ENCODE data around the gene PPP1R14B. TPM values are rescaled to one million over a fixed set of nuclear protein-coding genes. Genes with fewer than 3 reads are reported as not detected.
A peak's percentile ranks its signal among the peaks of the same experiment; 100 is the strongest.

The PPP1R14B gene
- total RNA-seq, 2 donors from 2014 or later: 236 to 276 TPM

DNA sequence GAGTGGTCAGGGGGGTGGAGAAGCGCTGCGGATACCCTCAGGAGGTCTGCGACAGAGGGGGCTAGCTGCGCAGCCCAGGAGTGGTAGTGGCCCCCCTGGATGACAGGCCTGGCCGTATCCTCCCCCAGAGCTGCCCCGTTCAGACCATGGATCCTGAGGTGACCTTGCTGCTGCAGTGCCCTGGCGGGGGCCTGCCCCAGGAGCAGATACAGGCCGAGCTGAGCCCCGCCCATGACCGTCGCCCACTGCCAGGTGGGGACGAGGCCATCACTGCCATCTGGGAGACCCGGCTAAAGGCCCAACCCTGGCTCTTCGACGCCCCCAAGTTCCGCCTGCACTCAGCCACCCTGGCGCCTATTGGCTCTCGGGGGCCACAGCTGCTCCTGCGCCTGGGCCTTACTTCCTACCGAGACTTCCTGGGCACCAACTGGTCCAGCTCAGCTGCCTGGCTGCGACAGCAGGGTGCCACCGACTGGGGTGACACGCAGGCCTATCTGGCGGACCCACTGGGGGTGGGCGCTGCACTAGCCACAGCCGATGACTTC lies 20.2 kb downstream of the PPP1R14B start:
- Mint-ChIP-seq H3K27me3 (no peaks in the 10 kb centered on the region), H3K36me3 (ENCODE audit: low read depth) (peaks cover 58% of the 10 kb centered on the region), H3K27ac (peak overlapping the region; percentile 85), H3K4me1 (no peaks in the 10 kb centered on the region), H3K9me3 (no peaks in the 10 kb centered on the region), H3K4me3 (peak overlapping the region; percentile 91)
- ATAC-seq (replicated peaks): peak; percentile 66

DNA sequence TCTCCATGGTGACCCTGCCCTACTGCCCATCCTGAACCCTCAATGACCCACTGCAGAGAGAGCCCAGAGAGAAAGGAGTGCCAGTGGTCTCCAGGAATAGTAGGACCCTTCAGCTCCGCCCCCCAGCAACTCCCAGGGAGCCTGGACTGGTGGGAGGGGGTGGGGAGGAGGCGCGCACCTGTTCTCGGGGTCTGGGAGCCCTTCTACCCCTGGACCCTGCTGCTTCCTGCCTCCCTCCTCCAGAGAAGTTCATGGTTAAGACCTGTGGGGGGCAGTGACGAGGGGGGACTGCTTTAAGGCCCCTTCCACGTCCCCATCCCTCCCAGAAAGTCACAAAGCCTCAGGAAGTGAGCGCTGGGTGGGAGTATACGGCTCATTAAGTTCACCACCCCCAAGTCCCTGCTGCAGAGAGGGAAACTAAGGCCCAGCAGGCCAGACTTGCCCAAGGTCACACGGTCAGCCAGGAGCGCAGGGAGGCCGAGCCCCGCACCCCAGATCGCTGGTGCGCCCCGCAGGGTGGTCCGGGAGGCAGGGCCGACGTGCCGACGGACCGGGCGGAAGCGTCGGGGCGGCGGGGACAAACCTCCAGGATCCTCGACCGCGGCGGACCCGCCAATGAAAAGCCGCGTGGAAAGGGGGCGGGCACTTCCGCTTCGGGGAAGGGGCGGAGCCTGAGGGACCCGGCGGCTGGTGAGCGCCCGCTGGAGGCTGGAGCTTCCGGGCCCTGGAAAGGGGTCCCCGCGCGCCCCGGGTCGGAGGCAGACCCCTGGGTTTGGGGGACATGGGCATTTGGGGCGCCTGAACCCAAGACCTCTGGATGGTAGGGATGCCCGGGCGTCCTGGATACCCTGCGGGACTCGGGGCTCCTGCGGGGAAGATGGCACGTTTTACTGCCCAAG lies 20.9 kb downstream of the PPP1R14B start, which contains the start of the genes NUDT22 and TRPT1:
Gene NUDT22 (plus strand): TSS at position 667 of the 899 bp plus-strand sequence. CDS start 379 bp downstream, outside the sequence.
Gene TRPT1 (minus strand): TSS at position 579 of the 899 bp plus-strand sequence. CDS start 326 bp downstream, at position 253.
- Mint-ChIP-seq H3K4me3 (peak within 1 kb of the TSS; percentile 91), H3K27ac (peak within 1 kb of the TSS; percentile 85), H3K27me3 (no peaks in the 10 kb centered on the region), H3K36me3 (ENCODE audit: low read depth) (peaks cover 64% of the 10 kb centered on the region), H3K9me3 (no peaks in the 10 kb centered on the region), H3K4me1 (no peaks in the 10 kb centered on the region)
- ATAC-seq (replicated peaks): peak; percentile 77

DNA sequence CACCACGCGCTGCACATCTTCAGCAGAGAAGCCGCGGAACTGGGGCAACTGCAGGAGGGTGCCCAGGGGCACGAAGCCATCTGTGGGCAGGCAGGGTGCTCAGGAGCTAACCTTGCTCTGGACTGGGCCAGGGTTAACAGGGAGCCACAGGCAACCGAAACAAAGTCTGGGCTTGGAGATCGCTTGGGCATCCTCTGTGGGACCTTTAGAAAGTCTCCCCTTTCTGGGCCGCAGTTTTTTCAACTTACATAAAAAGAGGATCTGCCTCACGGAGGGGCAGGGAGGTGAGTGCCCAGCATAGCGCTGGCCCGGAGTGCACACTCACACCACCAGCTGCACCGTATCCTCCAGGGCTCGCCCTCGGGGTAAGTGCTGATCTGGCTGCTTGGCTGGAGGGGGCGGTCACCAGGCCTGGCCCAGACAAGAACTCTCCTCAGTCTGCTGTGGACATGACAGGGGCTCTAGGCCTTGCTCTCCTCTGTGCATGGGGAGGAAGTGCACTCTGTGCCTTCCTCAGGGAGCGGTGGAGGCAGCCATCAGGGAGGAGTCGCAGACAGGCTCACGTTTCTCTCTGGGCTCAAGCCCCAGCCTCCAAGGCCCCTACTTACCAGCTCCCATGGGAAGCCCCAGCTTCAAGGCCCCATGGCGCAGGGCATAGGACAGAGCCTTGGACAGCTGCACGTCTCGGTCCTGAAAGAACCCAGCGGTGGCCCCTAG lies 21.7 kb downstream of the PPP1R14B start:
- no peak for ATAC-seq (replicated peaks)
- Mint-ChIP-seq H3K4me1 (no peaks in the 10 kb centered on the region), H3K36me3 (ENCODE audit: low read depth) (peaks cover 71% of the 10 kb centered on the region), H3K27me3 (no peaks in the 10 kb centered on the region), H3K4me3 (peak overlapping the region; percentile 91), H3K9me3 (no peaks in the 10 kb centered on the region), H3K27ac (peak overlapping the region; percentile 67)

DNA sequence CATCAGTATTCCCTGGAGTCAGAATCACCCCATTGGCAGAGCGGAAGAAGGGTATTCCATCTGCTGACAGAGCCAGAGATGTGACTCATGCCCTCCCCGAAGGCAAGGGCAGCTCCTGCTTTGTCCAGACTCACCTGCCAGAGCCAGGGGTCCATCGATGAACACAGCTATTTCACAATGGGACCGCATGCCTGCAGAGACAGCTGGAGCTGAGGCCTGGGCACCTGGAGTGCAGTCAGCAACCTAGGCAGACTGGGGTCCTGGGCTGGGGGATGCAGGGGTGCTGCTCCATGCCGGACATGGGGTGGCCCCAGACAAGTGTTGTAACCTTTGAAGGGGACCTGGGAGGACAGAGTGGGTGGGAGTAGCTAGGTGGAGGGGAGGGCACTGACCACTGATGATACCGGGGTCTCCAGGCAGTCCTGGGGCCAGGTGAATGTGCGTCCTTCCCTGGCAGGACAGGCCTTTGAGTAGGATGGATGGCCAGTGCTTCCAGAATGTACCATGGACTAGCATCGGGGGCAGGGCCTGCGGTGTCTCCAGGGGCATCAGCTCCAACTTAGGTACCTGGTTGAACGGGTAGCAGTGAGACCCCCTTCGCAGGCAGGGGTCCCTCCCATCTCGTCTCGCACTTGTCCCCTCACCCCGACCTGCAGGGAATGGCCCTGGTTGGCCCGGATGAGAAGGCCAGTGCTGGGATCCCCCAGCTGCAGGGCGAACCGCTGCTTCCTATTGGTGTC lies 22.4 kb downstream of the PPP1R14B start:
- peaks cover 71% of the 10 kb centered on the region for H3K36me3 Mint-ChIP-seq (ENCODE audit: low read depth)
- no peaks in the 10 kb centered on the region for H3K27me3 Mint-ChIP-seq
- peak overlapping the region; percentile 67 for H3K27ac Mint-ChIP-seq
- no peak for ATAC-seq (replicated peaks)
- no peaks in the 10 kb centered on the region for H3K9me3 Mint-ChIP-seq
- no peaks in the 10 kb centered on the region for H3K4me1 Mint-ChIP-seq
- peak overlapping the region; percentile 91 for H3K4me3 Mint-ChIP-seq

DNA sequence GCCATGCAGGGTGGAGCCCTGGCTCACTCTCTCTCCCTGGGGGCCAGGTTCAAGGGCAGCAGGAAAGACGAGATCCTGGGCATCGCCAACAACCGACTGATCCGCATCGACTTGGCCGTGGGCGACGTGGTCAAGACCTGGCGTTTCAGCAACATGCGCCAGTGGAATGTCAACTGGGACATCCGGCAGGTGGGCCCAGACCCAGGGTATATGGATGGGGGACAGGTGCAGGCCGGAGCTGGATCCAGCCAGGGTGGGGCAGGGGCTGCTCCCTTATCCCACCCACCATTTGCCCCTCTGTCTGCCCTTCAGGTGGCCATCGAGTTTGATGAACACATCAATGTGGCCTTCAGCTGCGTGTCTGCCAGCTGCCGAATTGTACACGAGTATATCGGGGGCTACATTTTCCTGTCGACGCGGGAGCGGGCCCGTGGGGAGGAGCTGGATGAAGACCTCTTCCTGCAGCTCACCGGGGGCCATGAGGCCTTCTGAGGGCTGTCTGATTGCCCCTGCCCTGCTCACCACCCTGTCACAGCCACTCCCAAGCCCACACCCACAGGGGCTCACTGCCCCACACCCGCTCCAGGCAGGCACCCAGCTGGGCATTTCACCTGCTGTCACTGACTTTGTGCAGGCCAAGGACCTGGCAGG lies 23.6 kb downstream of the PPP1R14B start:
- Mint-ChIP-seq H3K27ac (no peak overlapping the region), H3K36me3 (ENCODE audit: low read depth) (peaks cover 71% of the 10 kb centered on the region), H3K4me3 (no peak overlapping the region), H3K9me3 (no peaks in the 10 kb centered on the region), H3K27me3 (no peaks in the 10 kb centered on the region), H3K4me1 (no peaks in the 10 kb centered on the region)
- ATAC-seq (replicated peaks): no peak

DNA sequence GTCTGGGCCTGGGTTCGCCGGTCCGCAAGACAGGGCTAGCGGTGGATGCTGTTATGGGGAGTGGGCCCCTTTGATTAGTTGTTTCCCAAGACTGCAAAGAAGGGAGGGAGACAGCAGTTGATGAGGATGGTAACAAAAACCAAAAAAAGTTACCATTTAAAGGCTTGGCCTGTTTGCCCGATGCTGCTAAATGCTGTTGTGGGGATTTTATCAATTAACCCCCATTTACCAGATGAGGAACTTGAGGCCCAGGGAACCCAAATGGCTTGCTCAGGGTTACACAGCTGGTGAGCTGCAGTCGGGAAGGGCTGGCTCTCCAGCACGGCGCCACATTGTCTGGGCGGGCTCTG lies 24.1 kb downstream of the PPP1R14B start:
- Mint-ChIP-seq H3K36me3 (ENCODE audit: low read depth) (peaks cover 71% of the 10 kb centered on the region), H3K4me3 (no peak overlapping the region), H3K27ac (no peak overlapping the region), H3K9me3 (no peaks in the 10 kb centered on the region), H3K27me3 (no peaks in the 10 kb centered on the region), H3K4me1 (no peaks in the 10 kb centered on the region)
- ATAC-seq (replicated peaks): no peak

DNA sequence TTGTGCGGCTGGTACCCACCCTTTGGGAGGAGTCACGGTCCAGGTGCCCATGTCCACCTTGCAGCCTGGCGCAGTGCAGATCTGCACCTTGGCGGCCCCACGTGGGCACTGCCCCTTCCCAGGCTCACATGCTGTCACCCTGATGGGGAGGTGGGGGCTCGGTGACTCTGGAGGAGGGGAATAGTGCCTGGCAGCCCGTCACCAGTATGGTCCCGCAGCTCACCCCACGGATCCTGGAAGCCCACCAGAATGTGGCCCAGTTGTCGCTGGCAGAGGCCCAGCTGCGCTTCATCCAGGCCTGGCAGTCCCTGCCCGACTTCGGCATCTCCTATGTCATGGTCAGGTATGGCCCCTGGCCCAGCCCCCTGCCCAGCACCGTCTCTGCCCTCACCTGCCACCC lies 25.9 kb downstream of the PPP1R14B start:
- no peak for ATAC-seq (replicated peaks)
- Mint-ChIP-seq H3K9me3 (no peaks in the 10 kb centered on the region), H3K27ac (no peak overlapping the region), H3K4me3 (no peak overlapping the region), H3K27me3 (no peaks in the 10 kb centered on the region), H3K36me3 (ENCODE audit: low read depth) (peaks cover 77% of the 10 kb centered on the region), H3K4me1 (no peaks in the 10 kb centered on the region)

DNA sequence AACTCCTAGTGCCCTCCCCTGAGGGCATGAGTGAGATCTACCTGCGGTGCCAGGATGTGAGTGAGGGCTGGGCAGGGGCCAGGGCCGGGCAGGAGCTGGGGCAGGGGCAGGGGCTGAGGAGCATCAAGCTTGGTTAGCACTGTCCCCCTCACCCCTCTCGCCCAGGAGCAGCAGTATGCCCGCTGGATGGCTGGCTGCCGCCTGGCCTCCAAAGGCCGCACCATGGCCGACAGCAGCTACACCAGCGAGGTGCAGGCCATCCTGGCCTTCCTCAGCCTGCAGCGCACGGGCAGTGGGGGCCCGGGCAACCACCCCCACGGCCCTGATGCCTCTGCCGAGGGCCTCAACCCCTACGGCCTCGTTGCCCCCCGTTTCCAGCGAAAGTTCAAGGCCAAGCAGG lies 26.5 kb downstream of the PPP1R14B start:
- H3K4me3 Mint-ChIP-seq: no peak overlapping the region
- no peaks in the 10 kb centered on the region for H3K27me3 Mint-ChIP-seq
- H3K4me1 Mint-ChIP-seq: peaks cover 1% of the 10 kb centered on the region
- no peak for ATAC-seq (replicated peaks)
- no peaks in the 10 kb centered on the region for H3K9me3 Mint-ChIP-seq
- H3K36me3 Mint-ChIP-seq (ENCODE audit: low read depth): peaks cover 83% of the 10 kb centered on the region
- H3K27ac Mint-ChIP-seq: no peak overlapping the region

DNA sequence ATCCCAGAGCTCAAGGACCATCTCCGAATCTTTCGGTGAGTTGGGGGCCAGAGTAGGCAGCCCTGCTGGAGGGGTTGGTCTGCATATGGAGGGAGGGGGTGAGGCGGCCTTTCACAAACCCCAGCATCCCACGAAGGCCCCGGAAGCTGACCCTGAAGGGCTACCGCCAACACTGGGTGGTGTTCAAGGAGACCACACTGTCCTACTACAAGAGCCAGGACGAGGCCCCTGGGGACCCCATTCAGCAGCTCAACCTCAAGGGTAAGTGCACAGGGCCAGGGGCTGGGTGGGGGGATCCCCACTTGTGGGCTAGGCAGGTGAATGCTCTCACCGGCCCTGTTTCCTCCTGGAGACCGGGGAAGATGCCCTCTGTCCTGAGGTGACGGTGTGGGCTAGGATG lies 27.0 kb downstream of the PPP1R14B start:
- no peaks in the 10 kb centered on the region for H3K27me3 Mint-ChIP-seq
- H3K4me1 Mint-ChIP-seq: peaks cover 6% of the 10 kb centered on the region
- H3K36me3 Mint-ChIP-seq (ENCODE audit: low read depth): peaks cover 88% of the 10 kb centered on the region
- H3K27ac Mint-ChIP-seq: no peak overlapping the region
- no peaks in the 10 kb centered on the region for H3K9me3 Mint-ChIP-seq
- H3K4me3 Mint-ChIP-seq: no peak overlapping the region
- ATAC-seq (replicated peaks): no peak

DNA sequence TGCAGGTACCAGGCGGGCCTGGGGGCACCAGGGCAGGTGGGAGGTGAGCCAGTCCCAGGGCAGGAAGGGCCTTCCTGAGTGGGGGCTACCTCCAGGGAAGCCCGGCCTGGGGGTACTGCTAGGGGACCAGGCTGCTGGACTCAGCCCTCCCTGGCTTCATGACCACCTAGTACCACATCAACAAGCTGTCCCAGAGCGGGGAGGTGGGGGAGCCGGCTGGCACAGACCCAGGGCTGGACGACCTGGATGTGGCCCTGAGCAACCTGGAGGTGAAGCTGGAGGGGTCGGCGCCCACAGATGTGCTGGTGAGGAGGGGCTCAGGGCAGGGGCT lies 27.4 kb downstream of the PPP1R14B start:
- Mint-ChIP-seq H3K27me3 (no peaks in the 10 kb centered on the region), H3K4me1 (peaks cover 6% of the 10 kb centered on the region), H3K27ac (no peak overlapping the region), H3K9me3 (no peaks in the 10 kb centered on the region), H3K36me3 (ENCODE audit: low read depth) (peaks cover 92% of the 10 kb centered on the region), H3K4me3 (no peak overlapping the region)
- no peak for ATAC-seq (replicated peaks)

DNA sequence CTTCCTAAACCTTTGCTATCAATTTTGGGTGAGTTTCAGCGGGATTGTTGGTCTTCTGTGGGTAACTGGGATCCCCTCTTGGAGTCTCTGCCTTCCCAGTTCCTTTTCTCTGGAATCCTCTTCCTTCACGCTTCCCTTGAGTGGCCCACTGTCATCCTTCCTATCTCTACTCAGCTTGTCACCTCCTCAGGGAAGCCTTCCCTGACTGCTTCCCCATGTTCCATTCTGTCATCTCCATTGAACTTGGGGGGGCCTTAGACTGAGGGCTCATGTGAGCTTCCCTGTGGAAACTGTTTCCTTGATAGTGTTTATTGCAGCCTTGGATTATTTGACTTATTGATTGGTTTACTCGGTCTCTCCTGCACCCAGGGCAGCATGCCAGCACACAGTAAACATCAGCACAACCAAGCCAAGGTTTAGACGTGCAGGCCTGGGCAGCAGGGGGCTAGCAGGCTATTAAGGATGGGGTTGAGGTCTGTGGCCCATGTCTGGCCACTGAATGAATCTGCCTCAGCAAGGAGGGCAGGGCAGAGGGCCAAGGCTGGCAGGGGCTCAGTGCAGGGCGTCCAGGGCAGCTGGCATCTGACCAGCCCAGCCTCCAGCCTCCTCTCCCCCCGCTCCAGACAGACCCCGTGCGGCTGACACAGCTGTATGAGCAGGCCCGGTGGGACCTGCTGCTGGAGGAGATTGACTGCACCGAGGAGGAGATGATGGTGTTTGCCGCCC lies 28.0 kb downstream of the PPP1R14B start:
- Mint-ChIP-seq H3K9me3 (no peaks in the 10 kb centered on the region), H3K27ac (peak overlapping the region; percentile 63), H3K36me3 (ENCODE audit: low read depth) (peaks cover 98% of the 10 kb centered on the region), H3K27me3 (no peaks in the 10 kb centered on the region), H3K4me1 (peaks cover 9% of the 10 kb centered on the region), H3K4me3 (no peak overlapping the region)
- ATAC-seq (replicated peaks): no peak

DNA sequence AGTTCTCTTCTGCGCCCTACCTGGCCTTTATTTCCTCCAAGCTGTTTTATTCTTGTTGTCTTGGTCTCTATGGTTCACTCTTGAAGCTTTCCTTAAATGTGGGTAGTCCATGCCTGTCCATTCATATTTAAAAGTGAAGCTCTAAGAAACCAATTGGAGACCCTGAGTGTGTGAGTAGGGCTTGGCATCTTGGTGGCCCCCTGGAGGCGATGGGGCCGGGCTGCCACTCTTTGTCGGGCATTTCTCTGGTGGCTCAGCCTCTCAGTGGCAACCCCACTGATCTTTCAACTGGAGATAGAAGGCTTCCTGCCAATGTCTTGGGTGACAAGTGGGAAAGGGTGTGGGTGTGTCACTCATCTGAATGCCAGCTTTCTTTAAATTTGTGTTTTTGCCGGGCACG lies 29.9 kb downstream of the PPP1R14B start:
- no peak overlapping the region for H3K4me3 Mint-ChIP-seq
- H3K4me1 Mint-ChIP-seq: peaks cover 20% of the 10 kb centered on the region
- H3K9me3 Mint-ChIP-seq: no peaks in the 10 kb centered on the region
- H3K27ac Mint-ChIP-seq: no peak overlapping the region
- H3K36me3 Mint-ChIP-seq (ENCODE audit: low read depth): peaks cover 99% of the 10 kb centered on the region
- no peaks in the 10 kb centered on the region for H3K27me3 Mint-ChIP-seq
- no peak for ATAC-seq (replicated peaks)

DNA sequence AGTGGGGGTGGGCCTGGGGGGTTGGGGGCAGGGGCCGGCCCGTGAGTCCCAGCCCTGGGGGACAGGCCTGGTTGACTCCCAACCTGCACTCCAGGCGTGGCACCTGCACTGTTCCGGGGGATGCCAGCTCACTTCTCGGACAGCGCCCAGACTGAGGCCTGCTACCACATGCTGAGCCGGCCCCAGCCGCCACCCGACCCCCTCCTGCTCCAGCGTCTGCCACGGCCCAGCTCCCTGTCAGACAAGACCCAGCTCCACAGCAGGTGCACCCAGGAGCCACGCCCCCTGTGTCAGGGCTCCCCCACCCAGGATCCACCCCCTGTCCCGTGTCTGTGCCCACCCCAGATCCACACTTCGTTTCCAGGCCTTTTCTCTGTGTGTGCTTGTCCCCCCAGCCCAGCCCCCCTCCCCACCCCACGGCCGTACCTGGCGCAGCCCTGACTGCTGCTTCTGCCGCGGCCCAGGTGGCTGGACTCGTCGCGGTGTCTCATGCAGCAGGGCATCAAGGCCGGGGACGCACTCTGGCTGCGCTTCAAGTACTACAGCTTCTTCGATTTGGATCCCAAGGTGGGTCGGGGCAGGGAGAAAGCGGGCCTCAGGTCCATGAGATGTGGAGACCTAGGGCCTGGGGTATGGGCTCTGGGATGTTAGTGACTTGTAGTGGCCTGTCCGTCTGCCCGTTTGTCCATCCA lies 35.4 kb downstream of the PPP1R14B start:
- H3K27me3 Mint-ChIP-seq: no peaks in the 10 kb centered on the region
- peak overlapping the region; percentile 59 for H3K27ac Mint-ChIP-seq
- no peaks in the 10 kb centered on the region for H3K9me3 Mint-ChIP-seq
- peaks cover 24% of the 10 kb centered on the region for H3K4me1 Mint-ChIP-seq
- H3K4me3 Mint-ChIP-seq: no peak overlapping the region
- ATAC-seq (replicated peaks): no peak
- H3K36me3 Mint-ChIP-seq (ENCODE audit: low read depth): peaks cover 100% of the 10 kb centered on the region

Measured in activated T-helper 17 cell treated with anti-CD3 and anti-CD28 coated beads, Interleukin-2, amount 50 U/mL, for 72 hours (primary cell).